Measurements from ENCODE around the gene HSD17B4. TPM values are rescaled to one million over a fixed set of nuclear protein-coding genes. Genes with fewer than 3 reads are reported as not detected.
A peak's percentile ranks its signal among the peaks of the same experiment; 100 is the strongest.
"Not testable (repeated sequence)": the region's sequence is repeated elsewhere in the genome, so short reads cannot be mapped to it uniquely, and the experiment has no call there.

HSD17B4 gene
- total and polyA plus RNA-seq, 4 donors, result 138 to 172 (median 163) TPM

GRCh38 chr5:119427060-119427459 is 25.2 kb upstream of the HSD17B4 start:
- no peaks in the 10 kb centered on the region for H3K36me3 ChIP-seq (ENCODE audit: control insufficient read depth in 1 of 2, insufficient read depth in 2 of 2, low read length in 1 of 2)
- no peaks in the 10 kb centered on the region for H3K27me3 ChIP-seq (ENCODE audit: control insufficient read depth in 1 of 2, insufficient read depth in 2 of 2, low read length in 1 of 2)
- no peak overlapping the region for H3K4me3 ChIP-seq (ENCODE audit: low read length in 2 of 2)
- DNase-seq (no peak), ATAC-seq (ENCODE audit: low FRiP score) (no peak)
- no peaks in the 10 kb centered on the region for H3K9me3 ChIP-seq (ENCODE audit: control insufficient read depth, low read length)
- no peaks in the 10 kb centered on the region for H3K4me1 ChIP-seq (ENCODE audit: control insufficient read depth in 1 of 2, insufficient read depth in 2 of 2, low read length in 2 of 2)
- intact Hi-C loops (cut with DNase I), result no loop called here
- 75 to 76% methylated on average over 2 of the region's 2 CpGs for WGBS, 2 donors
- no peak overlapping the region for H3K27ac ChIP-seq (ENCODE audit: low read depth in 1 of 2, low read length in 2 of 2)

DNA sequence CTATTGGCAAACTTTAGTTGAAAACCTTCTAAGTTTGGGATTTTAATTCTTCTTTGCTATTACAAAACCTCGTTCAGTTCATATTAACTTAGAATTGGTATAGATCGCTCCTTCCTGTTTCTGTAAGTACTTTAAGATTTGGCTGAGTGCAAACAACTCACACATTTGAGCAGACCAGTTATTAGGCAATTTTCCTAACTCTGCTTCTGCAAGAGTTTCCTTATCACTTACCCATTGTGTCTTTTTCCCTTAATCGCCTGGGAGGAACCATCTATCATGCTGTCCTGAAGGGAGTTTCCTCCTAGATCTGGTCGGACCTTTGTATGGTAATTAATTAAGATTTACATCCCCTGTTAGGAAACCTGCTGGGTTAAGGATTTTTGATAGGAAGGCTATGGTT is 24.7 kb upstream of the HSD17B4 start:
- H3K4me3 ChIP-seq (ENCODE audit: low read length in 2 of 2); DNase-seq; H3K4me1 ChIP-seq (ENCODE audit: control insufficient read depth in 1 of 2, insufficient read depth in 2 of 2, low read length in 2 of 2); H3K36me3 ChIP-seq (ENCODE audit: control insufficient read depth in 1 of 2, insufficient read depth in 2 of 2, low read length in 1 of 2); H3K9me3 ChIP-seq (ENCODE audit: control insufficient read depth, low read length); H3K27ac ChIP-seq (ENCODE audit: low read depth in 1 of 2, low read length in 2 of 2); ATAC-seq (ENCODE audit: low FRiP score); H3K27me3 ChIP-seq (ENCODE audit: control insufficient read depth in 1 of 2, insufficient read depth in 2 of 2, low read length in 1 of 2); intact Hi-C loops (cut with DNase I): not testable (repeated sequence)
- 61 to 66% methylated on average over 4 of the region's 4 CpGs for WGBS, 2 donors

GRCh38 chr5:119428166-119428565 is 24.1 kb upstream of the HSD17B4 start:
- H3K27me3 ChIP-seq (ENCODE audit: control insufficient read depth in 1 of 2, insufficient read depth in 2 of 2, low read length in 1 of 2); DNase-seq; intact Hi-C loops (cut with DNase I); H3K4me1 ChIP-seq (ENCODE audit: control insufficient read depth in 1 of 2, insufficient read depth in 2 of 2, low read length in 2 of 2); H3K27ac ChIP-seq (ENCODE audit: low read depth in 1 of 2, low read length in 2 of 2); H3K4me3 ChIP-seq (ENCODE audit: low read length in 2 of 2); H3K36me3 ChIP-seq (ENCODE audit: control insufficient read depth in 1 of 2, insufficient read depth in 2 of 2, low read length in 1 of 2); ATAC-seq (ENCODE audit: low FRiP score); H3K9me3 ChIP-seq (ENCODE audit: control insufficient read depth, low read length): not testable (repeated sequence)
- WGBS, 2 donors, result 75 to 94% methylated on average over 1 of the region's 1 CpG

DNA sequence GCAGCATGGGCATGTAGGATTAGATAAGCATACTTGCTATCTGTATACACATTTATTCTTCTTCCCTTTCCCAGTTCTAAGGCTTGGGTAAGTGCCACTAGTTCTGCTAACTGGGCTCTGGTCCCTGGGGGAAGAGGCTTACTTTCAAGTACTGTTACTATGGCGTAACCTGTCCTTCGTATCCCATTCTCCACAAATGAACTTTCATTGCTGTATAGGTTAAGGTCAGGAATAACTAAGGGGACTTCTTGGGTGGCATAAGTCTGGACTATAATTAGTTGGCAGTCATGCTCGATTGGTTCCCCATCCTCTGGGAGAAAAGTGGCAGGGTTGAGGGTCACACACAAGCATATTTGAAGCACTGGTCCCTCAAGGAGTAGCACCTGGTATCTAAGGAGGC is 23.7 kb upstream of the HSD17B4 start:
- H3K4me3 ChIP-seq (ENCODE audit: low read length in 2 of 2); H3K36me3 ChIP-seq (ENCODE audit: control insufficient read depth in 1 of 2, insufficient read depth in 2 of 2, low read length in 1 of 2); ATAC-seq (ENCODE audit: low FRiP score); H3K27ac ChIP-seq (ENCODE audit: low read depth in 1 of 2, low read length in 2 of 2); intact Hi-C loops (cut with DNase I); H3K4me1 ChIP-seq (ENCODE audit: control insufficient read depth in 1 of 2, insufficient read depth in 2 of 2, low read length in 2 of 2); H3K9me3 ChIP-seq (ENCODE audit: control insufficient read depth, low read length); H3K27me3 ChIP-seq (ENCODE audit: control insufficient read depth in 1 of 2, insufficient read depth in 2 of 2, low read length in 1 of 2); DNase-seq: not testable (repeated sequence)
- WGBS, 2 donors, result 66 to 73% methylated on average over 3 of the region's 3 CpGs

DNA sequence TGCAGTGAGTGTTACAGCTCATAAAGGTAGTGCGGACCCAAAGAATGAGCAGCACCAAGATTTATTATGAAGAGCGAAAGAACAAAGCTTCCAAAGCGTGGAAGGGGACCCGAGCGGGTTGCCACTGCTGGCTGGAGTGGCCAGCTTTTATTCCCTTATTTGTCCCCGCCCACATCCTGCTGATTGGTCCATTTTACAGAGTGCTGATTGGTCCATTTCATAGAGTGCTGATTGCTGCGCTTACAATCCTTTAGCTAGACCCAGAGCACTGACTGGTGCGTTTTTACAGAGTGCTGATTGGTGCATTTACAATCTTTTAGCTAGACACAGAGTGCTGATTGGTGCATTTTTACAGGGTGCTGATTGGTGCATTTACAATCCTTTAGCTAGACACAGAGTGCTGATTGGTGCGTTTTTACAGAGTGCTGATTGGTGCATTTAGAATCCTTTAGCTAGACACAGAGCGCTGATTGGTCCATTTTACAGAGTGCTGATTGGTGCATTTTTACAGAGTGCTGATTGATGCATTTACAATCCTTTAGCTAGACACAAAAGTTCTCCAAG is 19.5 kb upstream of the HSD17B4 start:
- ATAC-seq (ENCODE audit: low FRiP score); H3K27ac ChIP-seq (ENCODE audit: low read depth in 1 of 2, low read length in 2 of 2); H3K9me3 ChIP-seq (ENCODE audit: control insufficient read depth, low read length); H3K4me1 ChIP-seq (ENCODE audit: control insufficient read depth in 1 of 2, insufficient read depth in 2 of 2, low read length in 2 of 2); DNase-seq; H3K4me3 ChIP-seq (ENCODE audit: low read length in 2 of 2); intact Hi-C loops (cut with DNase I); H3K36me3 ChIP-seq (ENCODE audit: control insufficient read depth in 1 of 2, insufficient read depth in 2 of 2, low read length in 1 of 2); H3K27me3 ChIP-seq (ENCODE audit: control insufficient read depth in 1 of 2, insufficient read depth in 2 of 2, low read length in 1 of 2): not testable (repeated sequence)
- 90 to 92% methylated on average over 10 of the region's 10 CpGs for WGBS, 2 donors

DNA sequence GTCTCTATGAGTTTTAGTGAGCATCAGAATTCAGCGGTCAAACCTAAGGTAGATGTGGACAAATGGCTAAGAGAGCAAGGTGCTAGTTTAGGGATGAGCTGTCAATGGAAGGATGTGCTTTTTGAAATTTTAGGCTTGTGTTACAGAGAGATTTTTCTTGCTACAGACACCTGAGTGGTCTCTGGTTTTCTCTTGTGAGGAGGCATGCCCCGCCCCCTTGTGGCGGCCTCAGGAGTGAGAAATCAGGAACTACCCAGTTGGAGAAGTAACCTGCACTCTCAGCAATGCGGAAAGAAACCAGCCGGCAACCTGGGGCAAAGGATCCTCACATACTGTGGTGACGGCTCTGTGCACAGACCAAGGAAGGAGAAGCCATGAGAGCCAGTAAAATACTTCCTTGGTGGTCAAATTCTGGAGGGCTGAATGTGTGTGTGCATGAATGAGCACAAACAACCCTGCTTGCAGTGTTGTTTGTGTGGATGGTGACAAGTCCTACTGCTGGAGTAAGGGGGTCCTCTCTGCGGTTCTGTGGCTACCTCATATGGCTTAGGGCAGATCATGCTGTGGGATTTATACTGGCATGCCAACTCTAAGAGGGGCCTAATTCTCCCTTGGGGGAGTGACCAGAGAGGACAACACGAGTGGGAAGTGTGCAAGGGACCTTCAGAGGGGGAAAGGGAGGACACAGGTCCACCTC is 16.7 kb upstream of the HSD17B4 start:
- no peak for ATAC-seq (ENCODE audit: low FRiP score)
- Histone ChIP-seq H3K4me1 (ENCODE audit: control insufficient read depth in 1 of 2, insufficient read depth in 2 of 2, low read length in 2 of 2) (no peaks in the 10 kb centered on the region), H3K36me3 (ENCODE audit: control insufficient read depth in 1 of 2, insufficient read depth in 2 of 2, low read length in 1 of 2) (no peaks in the 10 kb centered on the region), H3K4me3 (ENCODE audit: low read length in 2 of 2) (no peak overlapping the region), H3K27ac (ENCODE audit: low read depth in 1 of 2, low read length in 2 of 2) (no peak overlapping the region), H3K9me3 (ENCODE audit: control insufficient read depth, low read length) (no peaks in the 10 kb centered on the region), H3K27me3 (ENCODE audit: control insufficient read depth in 1 of 2, insufficient read depth in 2 of 2, low read length in 1 of 2) (no peaks in the 10 kb centered on the region)
- intact Hi-C loops (cut with DNase I), result no loop called here
- peak; percentile 79 to 83 for DNase-seq
- 53 to 54% methylated on average over 8 of the region's 8 CpGs for WGBS, 2 donors

GRCh38 chr5:119437785-119438586 is 14.3 kb upstream of the HSD17B4 start:
- H3K4me1 ChIP-seq (ENCODE audit: control insufficient read depth in 1 of 2, insufficient read depth in 2 of 2, low read length in 2 of 2); H3K36me3 ChIP-seq (ENCODE audit: control insufficient read depth in 1 of 2, insufficient read depth in 2 of 2, low read length in 1 of 2); intact Hi-C loops (cut with DNase I); DNase-seq; H3K9me3 ChIP-seq (ENCODE audit: control insufficient read depth, low read length); H3K4me3 ChIP-seq (ENCODE audit: low read length in 2 of 2); ATAC-seq (ENCODE audit: low FRiP score); H3K27me3 ChIP-seq (ENCODE audit: control insufficient read depth in 1 of 2, insufficient read depth in 2 of 2, low read length in 1 of 2); H3K27ac ChIP-seq (ENCODE audit: low read depth in 1 of 2, low read length in 2 of 2): not testable (repeated sequence)
- WGBS, 2 donors, result 87 to 93% methylated on average over 3 of the region's 3 CpGs

GRCh38 chr5:119438587-119438917 is 13.7 kb upstream of the HSD17B4 start:
- WGBS, 2 donors, result 19 to 30% methylated on average over 1 of the region's 1 CpG
- DNase-seq; H3K27ac ChIP-seq (ENCODE audit: low read depth in 1 of 2, low read length in 2 of 2); H3K36me3 ChIP-seq (ENCODE audit: control insufficient read depth in 1 of 2, insufficient read depth in 2 of 2, low read length in 1 of 2); H3K4me3 ChIP-seq (ENCODE audit: low read length in 2 of 2); H3K27me3 ChIP-seq (ENCODE audit: control insufficient read depth in 1 of 2, insufficient read depth in 2 of 2, low read length in 1 of 2); ATAC-seq (ENCODE audit: low FRiP score); H3K9me3 ChIP-seq (ENCODE audit: control insufficient read depth, low read length); intact Hi-C loops (cut with DNase I); H3K4me1 ChIP-seq (ENCODE audit: control insufficient read depth in 1 of 2, insufficient read depth in 2 of 2, low read length in 2 of 2): not testable (repeated sequence)
